GM23248 (cell line): ENCODE measurements around the gene INAFM2.

Experiments
- EZH2 ChIP-seq: fragments of 200-600 bp; sonication (generic); IDR thresholded peaks from 2 replicates; pipeline ENCODE4 v1.6.1; 2018; ENCODE audit warnings: antibody characterized with exemption, mild to moderate bottlenecking; ENCODE audit not compliant: insufficient read depth, poor library complexity, severe bottlenecking
- EZH2phosphoT487 ChIP-seq: fragments of 200-600 bp; sonication (generic); IDR thresholded peaks from 2 replicates; pipeline ENCODE4 v1.6.1; 2018; ENCODE audit warnings: antibody characterized with exemption, moderate library complexity, mild to moderate bottlenecking, low read depth; ENCODE audit not compliant: insufficient read depth

GRCh38 chr15:40302288-40302886, 21.1 kb upstream of the INAFM2 start:
- TF ChIP-seq EZH2 (no peak), EZH2phosphoT487 (no peak)
